Measurements from ENCODE around the gene BUD23.
A peak's percentile ranks its signal among the peaks of the same experiment; 100 is the strongest.
"Not testable (repeated sequence)": the region's sequence is repeated elsewhere in the genome, so short reads cannot be mapped to it uniquely, and the experiment has no call there.

Gene BUD23

DNA sequence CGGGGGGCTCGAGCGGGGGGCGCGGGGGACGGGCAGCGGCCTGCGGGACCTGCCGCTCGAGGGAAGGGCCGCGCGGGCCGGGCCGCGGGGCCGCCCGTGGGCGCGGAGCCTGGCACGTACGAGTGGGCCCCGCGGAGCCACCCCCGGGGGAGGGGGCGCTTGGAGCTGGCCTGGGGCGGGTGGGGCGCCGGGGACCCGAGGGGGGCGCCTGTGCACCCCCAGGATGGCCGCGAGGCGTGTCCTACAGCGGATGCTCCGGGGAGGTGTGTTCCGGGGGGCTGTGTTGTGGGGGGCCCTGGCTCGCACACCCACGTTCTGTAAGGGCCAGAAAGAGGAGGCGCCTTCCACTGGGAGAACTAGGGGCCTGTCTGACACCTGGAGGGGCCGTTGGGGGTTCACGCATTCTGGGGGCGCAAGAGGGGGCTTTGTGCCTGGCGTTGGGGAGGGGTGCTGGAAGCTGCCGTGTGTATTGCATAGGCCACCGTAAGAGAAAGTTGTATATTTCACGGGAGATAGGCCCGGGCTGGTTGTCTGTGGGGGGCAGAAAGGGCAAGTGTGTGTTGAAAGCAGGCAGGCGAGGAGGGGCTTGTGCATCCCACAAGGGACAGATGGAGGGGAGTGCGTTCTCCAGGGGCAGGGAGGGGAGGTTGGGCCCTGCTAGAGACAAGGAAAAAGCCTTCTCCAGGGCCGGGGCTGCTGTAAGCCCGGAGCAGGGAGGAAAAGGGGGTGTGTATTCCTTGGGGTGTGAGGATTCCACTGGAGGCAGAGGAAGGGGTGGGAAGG lies 15.1 kb upstream of the BUD23 start:
- DNase-seq (ENCODE audit: low read depth in 2 of 2), result no peak

DNA sequence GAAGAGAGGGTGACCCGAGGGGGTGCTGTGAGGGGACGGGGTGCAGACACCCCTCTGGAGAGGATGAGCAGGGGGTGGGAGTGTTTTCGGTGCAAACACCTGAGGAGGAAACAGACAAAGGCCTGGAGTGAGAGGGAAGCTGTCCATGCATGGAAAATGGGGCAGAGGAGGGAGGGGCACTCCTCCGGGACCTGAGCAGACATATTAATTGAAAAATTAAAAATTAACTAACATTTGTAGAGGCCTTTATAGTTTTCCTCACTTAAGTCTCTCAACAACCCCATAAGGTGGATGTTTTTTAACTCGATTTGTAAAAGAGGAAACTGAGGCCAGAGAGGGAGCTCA lies 14.5 kb upstream of the BUD23 start:
- no peak for DNase-seq (ENCODE audit: low read depth in 2 of 2)

DNA sequence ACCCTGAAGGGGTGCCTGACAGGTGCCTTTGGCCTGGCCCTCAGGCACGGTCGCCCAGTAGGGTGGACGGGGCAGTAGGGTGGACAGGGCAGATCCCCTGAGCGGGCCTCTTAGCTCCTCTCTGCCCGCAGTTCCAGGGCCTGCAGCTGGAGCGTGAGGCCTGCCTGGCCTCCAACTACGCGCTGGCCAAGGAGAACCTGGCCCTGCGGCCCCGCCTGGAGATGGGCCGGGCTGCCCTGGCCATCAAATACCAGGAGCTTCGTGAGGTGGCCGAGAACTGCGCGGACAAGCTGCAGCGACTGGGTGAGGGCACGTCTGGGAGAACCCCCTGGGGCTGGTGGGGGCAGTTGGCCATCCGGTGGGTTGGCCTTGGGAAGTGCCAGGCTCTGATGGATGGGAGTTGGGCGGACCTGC lies 14.1 kb upstream of the BUD23 start:
- no peak for DNase-seq (ENCODE audit: low read depth in 2 of 2)

DNA sequence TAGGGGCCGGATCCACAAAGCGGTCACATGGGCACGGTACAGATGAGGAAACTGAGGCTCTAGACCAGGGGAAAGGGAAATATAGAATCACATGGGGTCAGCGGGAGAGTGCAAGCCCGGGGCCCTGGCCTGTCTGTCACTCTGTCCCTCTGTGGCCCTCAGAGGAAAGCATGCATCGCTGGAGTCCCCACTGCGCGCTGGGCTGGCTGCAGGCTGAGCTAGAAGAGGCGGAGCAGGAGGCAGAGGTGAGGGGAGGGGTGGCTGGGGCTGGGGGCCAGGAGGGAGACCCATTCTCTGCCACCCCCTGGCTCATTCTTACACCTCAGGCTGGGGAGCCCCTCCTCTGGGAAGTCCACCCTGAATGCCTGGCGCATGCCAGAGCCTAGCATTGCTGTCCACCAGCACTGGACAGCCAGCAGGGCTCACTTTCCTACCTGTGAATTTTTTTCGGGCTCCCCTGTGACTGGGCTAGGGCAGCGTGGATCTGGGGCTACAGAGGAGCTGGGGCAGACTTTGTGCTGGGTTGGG lies 13.5 kb upstream of the BUD23 start:
- DNase-seq (ENCODE audit: low read depth in 2 of 2), result no peak

DNA sequence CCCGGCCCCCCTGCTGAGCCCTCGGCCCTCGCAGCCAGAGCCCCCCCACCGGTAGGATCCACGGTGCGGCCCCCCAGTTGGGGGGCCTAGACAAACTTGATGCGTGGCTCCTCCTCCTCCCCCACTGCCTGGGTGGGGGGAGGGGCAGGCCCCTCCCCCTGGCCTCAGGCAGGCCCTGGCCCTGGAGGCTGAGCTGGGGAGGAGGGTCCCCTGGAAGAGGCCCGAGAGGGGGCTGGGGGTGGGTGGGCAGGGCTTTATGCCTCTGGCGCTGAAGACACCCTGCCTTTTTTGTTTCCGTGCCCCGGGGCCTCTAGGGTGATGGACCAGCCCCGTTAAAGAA lies 12.1 kb upstream of the BUD23 start:
- DNase-seq (ENCODE audit: low read depth in 2 of 2), result no peak

DNA sequence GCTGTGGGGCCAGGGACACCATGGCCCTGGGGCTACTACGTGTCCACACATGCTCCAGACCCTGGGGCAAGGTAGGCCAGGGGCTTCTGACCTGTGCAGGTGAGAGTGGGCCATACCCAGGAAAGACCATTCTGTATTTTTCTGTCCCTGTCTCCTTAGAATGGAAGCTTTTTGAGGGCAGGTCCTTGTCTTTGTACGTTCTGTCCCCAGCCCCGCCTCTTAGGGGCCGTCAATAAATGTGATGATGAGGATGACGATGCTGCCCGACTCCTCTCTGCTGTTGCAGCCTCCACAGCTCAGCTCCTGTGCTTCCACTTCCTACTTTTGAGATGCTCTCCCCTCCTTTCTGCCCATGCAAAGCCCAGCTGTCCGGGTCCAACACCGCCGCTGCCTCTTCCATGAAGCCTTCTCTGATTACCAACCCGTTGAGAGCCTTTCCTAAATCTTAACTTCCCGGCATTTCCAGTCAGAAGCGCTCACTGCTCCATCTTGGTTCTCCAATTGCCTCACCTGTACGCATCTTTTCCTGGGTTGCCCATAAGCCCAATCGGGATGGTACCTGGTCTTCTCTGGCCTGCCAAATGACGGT lies 11.4 kb upstream of the BUD23 start:
- DNase-seq (ENCODE audit: low read depth in 2 of 2), result no peak

DNA sequence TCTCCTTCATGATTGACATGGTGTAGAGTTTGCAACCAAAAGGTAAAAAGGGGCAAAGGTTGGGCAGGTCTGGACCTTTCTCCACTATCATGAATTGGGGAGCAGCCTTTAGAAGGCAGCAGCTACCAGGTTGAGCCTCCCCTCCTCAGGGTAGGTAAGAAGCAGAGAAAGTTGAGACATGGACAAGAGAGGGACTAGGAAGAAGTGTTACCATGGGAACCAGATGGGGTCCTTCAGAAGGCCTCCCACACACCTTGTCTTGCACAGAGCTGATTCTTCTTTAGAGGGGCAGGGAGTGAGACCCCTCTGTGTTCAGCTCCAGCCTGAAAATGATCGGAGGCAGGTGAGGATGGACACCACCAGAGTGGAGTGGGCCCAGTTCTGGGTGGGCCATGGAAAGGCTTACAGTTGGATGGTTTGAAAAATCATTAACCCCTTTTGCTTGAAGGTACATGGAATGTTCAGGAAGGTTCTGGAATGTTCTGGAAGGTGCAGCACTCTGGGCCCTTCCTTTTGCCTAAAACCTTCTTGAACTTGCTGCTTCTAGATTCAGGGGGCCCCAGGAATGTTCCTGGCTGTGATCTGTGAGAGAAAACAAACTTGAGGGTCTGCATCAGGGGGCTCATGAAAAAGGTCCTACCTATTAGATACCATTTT lies 8.8 kb upstream of the BUD23 start:
- no peak for DNase-seq (ENCODE audit: low read depth in 2 of 2)

DNA sequence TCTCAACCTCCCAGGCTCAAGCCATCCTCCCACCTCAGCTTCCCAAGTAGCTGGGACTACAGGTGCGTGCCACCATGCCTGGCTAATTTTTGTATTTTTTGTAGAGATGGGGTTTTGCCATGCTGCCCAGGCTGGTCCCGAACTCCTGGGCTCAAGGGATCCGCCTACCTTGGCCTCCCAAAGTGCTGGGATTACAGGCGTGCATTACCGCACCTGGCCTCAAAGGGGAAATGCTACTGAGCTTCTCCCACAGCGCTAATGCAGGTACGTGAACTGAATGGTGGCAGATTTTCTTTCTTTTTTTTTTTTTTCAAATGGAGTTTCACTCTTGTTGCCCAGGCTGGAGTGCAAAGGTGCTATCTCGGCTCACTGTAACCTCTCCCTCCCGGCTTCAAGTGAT lies 7.3 kb upstream of the BUD23 start:
- not testable (repeated sequence) for DNase-seq (ENCODE audit: low read depth in 2 of 2)

DNA sequence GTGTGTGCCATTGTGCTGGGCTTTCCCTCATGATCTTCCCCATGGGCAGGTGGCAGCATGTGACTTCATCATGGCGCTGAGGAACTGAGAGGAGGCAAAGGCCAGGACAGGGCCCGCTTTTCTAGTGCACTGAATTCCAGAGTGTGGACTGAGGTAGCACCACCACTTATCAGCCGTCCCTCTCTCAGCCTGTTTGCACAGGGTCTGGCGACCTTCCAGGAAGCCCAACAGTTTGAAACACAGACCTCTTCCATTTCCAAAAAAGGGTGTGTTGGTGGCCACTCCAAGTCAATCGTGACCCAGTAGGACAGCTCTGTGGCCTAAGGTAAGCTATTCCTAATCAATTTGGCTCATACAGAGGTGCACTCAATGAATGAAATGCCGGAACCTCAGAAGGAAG lies 4.5 kb upstream of the BUD23 start:
- DNase-seq (ENCODE audit: low read depth in 2 of 2), result no peak

DNA sequence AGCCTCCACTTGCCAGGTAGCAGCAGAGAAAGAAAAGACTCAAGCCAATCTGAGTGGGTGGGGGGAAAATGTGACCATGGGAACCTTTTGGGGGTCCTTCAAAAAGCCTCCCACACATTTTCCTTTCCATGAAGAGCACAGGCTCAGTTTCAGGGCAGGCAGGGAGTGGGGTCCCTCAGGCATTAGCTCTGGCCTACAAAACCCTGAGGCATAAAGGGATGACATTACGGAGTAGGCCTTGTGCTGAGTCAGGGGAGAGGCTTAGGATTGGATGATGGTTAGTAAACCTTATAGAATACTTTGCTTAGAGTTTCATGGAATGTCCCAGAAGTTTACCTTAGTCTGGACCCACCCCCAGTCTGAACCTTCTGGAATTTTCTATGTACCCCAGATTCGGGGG lies 3.7 kb upstream of the BUD23 start:
- no peak for DNase-seq (ENCODE audit: low read depth in 2 of 2)

DNA sequence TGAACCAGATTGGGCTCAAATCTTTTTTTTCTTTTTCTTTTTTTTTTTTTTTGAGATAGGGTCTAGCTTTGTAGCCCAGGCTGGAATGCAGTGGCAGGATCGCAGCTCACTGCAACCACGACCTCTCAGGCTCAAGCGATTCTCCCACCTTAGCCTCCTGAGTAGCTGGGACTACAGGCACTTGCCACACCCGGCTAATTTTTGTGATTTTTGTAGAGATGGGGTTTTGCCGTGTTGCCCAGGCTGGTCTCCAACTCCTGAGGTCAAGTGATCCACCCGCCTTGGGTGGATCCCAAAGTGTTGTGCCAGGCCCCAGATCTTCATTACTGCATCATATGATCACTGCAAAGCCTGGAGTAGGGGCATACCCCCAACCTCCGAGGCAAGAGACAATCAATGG lies 2.9 kb upstream of the BUD23 start:
- DNase-seq (ENCODE audit: low read depth in 2 of 2), result no peak

DNA sequence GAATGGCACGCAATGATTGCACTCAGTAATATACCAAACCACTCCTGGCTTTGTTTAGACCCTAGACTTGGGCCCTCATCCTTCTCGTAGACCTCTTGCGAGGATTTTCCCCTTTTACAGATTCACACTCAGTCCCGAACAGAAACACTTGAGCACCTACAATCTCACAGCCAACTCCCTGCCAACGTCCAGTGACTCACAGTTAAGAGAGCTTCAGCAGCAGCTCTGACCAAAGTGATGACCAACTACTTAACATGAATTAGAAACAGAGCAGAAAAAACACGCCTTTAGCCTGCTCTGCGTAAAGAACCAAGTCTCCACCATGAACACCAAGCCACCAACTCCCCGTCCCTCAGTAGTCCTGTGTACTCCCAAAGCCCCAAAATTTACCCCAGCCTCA lies 2.4 kb upstream of the BUD23 start:
- no peak for DNase-seq (ENCODE audit: low read depth in 2 of 2)

DNA sequence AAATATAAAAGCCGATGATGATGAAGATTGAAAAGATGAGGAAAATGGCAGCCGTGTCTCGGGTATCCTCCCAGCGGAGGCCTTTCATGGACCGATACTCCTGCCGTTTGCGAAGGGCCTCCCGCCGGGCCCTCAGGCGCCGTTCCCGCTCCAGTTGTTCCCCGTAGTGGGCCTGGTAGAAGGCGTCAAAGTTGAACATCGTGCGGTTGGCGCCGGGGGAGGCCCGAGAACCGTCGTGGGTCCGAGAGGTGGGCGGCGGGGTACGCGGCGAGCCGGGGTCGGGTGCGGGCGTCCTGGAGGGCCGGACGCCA lies 697 bp upstream of the BUD23 start:
- no peak for DNase-seq (ENCODE audit: low read depth in 2 of 2)

DNA sequence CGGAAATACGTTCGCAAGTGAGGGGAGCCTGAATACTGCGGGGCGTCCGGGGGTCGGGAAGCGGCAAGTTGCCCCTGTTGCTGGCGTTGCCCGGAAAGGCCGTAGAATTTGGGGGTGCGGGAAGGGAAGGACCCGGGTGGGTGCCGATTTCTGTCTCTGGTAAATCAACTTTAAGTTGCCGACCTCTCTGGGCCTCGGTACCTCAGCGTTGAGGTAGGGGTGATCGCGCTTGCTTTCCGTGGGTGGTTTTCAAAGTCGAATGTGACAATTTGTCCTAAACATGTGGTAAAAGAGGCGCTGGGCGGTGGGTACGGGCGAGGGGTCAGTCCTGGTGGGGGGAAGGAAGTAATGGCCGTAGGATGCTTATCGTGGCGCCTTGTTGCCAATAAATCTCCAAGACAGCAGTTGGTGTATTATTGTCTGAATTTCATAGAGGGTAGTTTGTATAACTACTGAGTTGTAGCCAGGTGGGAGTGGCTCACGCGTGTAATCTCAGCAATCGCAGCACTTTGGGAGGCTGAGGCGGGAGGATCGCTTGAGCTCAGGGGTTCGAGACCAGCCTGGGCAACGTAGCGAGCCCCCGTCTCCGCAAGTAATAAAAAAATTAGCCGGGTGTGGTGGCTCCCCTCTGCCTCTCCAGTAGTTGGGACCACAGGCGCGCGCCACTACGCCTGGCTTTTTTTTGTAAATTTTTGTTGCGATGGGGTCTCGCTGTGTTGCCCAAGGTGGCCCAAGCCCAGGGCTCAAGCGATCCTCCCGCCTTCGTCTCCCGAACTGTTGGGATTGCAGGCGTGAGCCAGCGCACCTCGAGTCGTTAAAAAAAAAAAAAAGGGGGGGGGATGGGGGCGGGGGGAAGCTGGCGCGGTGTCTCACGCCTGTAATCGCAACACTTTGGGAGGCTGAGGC lies 644 bp downstream of the BUD23 start:
- peak in 1 of 2 donors; percentile 14 for DNase-seq (ENCODE audit: low read depth in 2 of 2)

DNA sequence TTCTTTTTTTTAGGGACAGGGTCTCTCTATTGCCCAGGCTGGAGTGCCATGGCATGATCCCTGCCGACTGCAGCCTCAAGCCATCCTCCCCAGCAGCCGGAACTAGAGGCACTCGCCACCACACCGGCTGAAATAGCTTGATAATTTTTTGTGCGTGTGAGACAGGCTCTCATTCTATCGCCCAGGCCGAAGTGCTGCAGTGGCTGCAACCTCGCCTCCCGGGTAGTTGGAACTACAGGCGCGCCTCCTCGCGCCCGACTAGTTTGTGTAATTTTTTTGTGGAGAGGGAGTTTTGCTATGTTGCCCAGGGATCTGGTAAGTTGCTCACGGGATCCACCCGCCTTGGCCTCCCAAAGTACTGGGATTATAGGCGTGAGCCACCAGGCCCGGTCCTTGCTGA lies 1.9 kb downstream of the BUD23 start:
- no peak for DNase-seq (ENCODE audit: low read depth in 2 of 2)

DNA sequence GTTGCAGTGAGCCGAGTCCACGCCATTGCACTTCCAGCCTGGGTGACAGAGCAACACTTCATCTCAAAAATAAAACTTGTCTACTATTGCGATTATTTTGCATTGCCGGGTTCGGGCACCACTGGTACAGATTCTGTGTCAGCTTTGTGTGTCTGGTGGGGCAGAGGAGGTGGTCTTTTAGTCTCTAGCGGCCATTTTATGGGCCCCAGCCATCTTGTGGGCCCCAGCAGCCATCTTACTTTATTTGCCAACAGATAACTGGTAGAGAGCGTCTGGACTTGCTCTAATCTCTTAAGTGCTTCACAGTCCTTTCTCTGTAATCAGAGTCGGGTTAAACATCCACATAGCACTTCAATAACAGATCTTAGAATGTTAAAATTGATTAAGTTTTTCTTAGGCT lies 4.9 kb downstream of the BUD23 start:
- DNase-seq (ENCODE audit: low read depth in 2 of 2), result no peak

DNA sequence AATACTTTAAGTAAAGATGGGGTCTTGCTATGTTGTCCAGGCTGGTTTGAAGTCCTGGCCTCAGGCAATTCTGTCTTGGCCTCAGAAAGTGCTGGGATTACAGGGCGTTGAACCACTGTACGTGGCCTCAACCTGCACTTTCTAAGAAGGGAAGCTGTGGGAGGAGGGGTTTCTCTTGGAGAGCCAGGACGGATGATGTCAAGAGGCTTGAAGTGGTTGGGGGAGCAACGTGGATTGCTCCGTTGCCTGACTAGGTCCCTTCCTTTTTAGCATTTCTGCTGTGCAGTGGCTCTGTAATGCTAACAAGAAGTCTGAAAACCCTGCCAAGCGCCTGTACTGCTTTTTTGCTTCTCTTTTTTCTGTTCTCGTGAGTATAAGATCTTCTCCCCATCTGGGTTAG lies 7.2 kb downstream of the BUD23 start:
- no peak for DNase-seq (ENCODE audit: low read depth in 2 of 2)

DNA sequence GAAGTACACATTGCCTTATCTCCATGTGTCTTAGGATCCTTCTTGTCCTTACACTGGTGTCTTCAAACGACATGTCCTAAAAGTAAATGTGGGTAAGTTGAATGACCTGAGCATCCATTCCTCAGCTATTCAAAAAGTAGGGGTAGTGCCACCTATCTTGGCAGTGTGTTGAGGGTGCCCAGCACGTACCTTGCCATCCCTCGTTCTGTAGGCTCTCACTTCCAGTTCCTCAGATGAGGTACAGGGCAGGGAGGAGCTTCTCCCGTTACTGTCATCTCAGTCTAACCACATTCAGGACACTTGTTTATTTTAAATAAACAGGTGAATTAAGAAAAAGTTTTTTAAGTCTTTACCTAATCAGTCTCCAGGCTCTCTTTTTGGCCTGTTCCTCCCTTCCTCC lies 13.0 kb downstream of the BUD23 start:
- DNase-seq (ENCODE audit: low read depth in 2 of 2), result no peak

DNA sequence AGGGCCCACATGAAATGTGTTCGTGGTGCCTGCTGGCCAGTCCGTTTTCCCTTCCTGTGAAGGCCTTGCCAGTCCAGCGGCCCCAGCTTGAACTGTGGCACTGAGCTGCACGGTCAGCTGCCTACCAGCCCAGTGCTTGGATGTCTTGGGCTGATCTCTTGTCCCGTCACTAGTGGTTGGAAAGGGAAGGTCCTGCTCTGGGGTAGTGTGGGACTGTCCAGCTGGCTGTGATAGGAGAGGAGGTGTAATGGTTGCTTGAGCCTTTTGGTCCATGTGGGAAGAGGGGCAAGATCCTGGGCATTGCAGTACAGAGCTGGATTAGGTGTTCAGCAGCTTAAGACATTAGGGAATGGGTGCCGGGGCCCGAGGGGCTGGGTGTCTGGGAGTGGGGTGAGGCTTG lies 15.0 kb downstream of the BUD23 start:
- DNase-seq (ENCODE audit: low read depth in 2 of 2), result no peak

DNA sequence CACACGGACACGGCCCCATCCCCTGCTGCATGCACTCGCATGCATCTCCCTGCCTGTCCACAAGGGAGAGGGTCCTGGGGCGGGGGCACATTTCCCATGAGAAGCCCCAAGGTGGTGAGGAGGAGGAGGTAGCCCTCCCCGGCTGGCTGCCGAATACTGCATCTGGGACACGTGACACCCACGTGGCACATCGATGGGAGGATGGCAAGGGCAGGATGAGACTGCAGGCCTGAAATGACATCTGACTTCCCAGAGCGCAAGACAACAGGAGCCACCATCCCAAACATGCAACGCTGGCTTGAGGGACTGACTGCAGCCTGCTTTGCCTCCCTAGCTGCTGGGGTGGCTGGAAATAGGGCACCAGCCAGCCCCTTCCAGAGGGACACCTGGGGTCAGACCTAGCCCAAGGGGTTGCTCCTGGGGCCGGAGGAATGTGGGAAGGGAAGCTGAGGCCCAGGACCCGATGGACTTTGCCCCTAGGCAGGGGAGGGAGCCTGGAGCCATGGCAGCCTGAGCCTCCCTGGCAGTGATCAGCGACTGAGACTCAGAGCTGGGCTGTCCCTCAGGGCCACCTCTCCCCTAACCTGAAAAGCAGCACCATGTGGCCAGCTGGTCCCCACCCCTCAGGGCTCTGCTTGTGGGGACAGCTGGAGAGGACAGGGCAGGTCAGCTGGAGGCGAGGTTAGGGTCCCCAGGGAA lies 16.1 kb downstream of the BUD23 start:
- no peak for DNase-seq (ENCODE audit: low read depth in 2 of 2)

DNA sequence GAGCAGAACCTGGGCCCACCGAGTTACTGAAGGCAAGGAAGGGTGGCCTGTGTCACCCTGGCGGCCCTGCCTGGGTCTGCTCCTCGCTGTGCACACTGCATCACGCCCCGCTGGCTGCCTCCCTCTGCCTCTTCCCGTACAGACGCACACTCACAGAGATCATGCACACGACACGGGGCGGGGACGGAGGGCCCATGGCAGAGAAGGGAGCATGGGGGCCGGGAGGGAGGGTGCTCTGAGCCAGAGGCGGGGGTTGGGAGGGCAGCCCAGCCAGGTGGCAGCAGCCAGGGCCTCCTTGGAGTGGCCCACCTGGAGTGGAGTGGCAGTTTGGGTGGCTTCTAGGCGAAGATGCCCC lies 16.6 kb downstream of the BUD23 start:
- DNase-seq (ENCODE audit: low read depth in 2 of 2), result no peak

DNA sequence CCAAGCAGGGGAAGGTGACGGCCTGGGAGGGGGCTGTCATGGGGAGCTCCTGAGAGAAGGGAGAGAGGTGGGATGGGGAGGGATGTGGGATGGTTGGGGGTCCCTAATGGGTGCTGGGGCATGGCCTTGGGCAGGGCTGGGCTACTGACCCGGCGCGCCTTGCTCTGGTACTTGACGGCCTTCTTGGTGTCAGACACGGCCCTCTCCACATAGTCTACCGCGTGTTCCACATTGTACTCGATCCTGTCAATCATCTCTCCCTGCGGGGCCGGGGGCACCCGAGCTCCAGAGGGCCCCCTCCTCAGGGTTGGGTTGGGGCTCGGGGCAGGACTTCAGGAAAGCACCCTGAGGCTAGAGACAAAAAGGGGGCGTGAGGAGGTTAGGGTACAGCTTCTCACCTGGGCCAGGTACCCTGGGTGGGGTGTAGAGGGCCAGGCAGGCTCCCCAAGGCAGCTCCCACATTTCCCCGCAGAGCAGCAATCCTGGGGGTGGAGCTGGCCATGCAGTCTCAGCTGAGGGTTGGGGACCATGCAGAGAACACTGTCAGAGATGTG lies 17.3 kb downstream of the BUD23 start:
- DNase-seq (ENCODE audit: low read depth in 2 of 2), result no peak

Data from stimulated activated CD8-positive, alpha-beta memory T cell treated with anti-CD3 and anti-CD28 coated beads, Interleukin-2, amount 100 ng/mL, for 48 hours (primary cell).